22Rv1 (cell line): Measurements from ENCODE around the gene IRS2.

ENCODE experiments used
- CTCF ChIP-seq: fragments of 450-650 bp; IDR thresholded peaks from 2 replicates; pipeline ENCODE4 v1.5.1; 2017; ENCODE audit warnings: mild to moderate bottlenecking
- ZFX ChIP-seq: fragments of 450-650 bp; IDR thresholded peaks from 2 replicates; pipeline ENCODE4 v1.6.1; 2017; ENCODE audit warnings: antibody characterized with exemption, borderline replicate concordance

- TF ChIP-seq CTCF (no peak), ZFX (no peak)
Measured at GRCh38 chr13:109740121-109740520, 46.3 kb downstream of the IRS2 start.
